Activated CD4-positive, alpha-beta T cell treated with anti-CD3 and anti-CD28 coated beads, Interleukin-2, amount 10 ng/mL, durations not matched to agents 7 days and 5 days (primary cell): ENCODE data around the gene NAA80. TPM values are rescaled to one million over a fixed set of nuclear protein-coding genes. Genes with fewer than 3 reads are reported as not detected.
A peak's percentile ranks its signal among the peaks of the same experiment; 100 is the strongest.
"Not testable (repeated sequence)": the region's sequence is repeated elsewhere in the genome, so short reads cannot be mapped to it uniquely, and the experiment has no call there.

Source experiments
- CTCF ChIA-PET: fragments of 350-600 bp; sonication (Branson Sonifier 250); formaldehyde crosslinking; loops from one replicate; lab custom pipeline; 2021; ENCODE audit warnings: antibody characterized with exemption; lab: Charles Lee
- POLR2A ChIA-PET: fragments of 350-600 bp; sonication (Branson Sonifier 250); formaldehyde crosslinking; loops from one replicate; lab custom pipeline; 2021; ENCODE audit warnings: antibody characterized with exemption; lab: Charles Lee
- DNase-seq: peaks from one replicate; pipeline ENCODE4 v3.0.0-alpha.2; 2020
- H3K27ac Mint-ChIP-seq: one replicate; pipeline ENCODE4 v1.8.0; 2021; ENCODE audit warnings: mild to moderate bottlenecking, moderate library complexity, mixed read lengths
- H3K27me3 Mint-ChIP-seq: one replicate; pipeline ENCODE4 v1.8.0; 2021; ENCODE audit warnings: mixed read lengths
- H3K36me3 Mint-ChIP-seq: one replicate; pipeline ENCODE4 v1.8.0; 2021; ENCODE audit warnings: low read depth, mixed read lengths
- H3K4me1 Mint-ChIP-seq: one replicate; pipeline ENCODE4 v1.8.0; 2021; ENCODE audit warnings: mixed read lengths
- H3K4me3 Mint-ChIP-seq: one replicate; pipeline ENCODE4 v1.8.0; 2021; ENCODE audit warnings: mild to moderate bottlenecking, moderate library complexity, mixed read lengths
- H3K9me3 Mint-ChIP-seq: one replicate; pipeline ENCODE4 v1.8.0; 2021; ENCODE audit warnings: mixed read lengths
- total RNA-seq, 2 experiments: library from RNA; stranded (reverse); gene quantifications; one replicate each; pipeline ENCODE4 v1.2.3, GENCODE V29; 2021

The NAA80 gene
- total RNA-seq, 2 experiments from 2014 or later: 28.9 to 31.7 TPM

GRCh38 chr3:50278880-50279224 lies 20.4 kb downstream of the NAA80 start, which contains the start of gene LSMEM2:
LSMEM2 (plus strand) TSS chr3:50279087; CDS start chr3:50279114, 27 bp downstream.
- no peak for DNase-seq
- H3K27me3 Mint-ChIP-seq: peaks cover 37% of the 10 kb centered on the region
- CTCF ChIA-PET: interaction anchor here (0.5 to 2.4 kb wide), 6 partner anchors 10 to 84 kb away, joined by 3 to 9 read pairs (median 6); no protein-coding TSS in a partner anchor
- peaks cover 20% of the 10 kb centered on the region for H3K4me1 Mint-ChIP-seq
- POLR2A ChIA-PET: no interaction called here
- H3K4me3 Mint-ChIP-seq: no peak within 1 kb of the TSS
- no peak within 1 kb of the TSS for H3K27ac Mint-ChIP-seq
- no peaks in the 10 kb centered on the region for H3K36me3 Mint-ChIP-seq
- H3K9me3 Mint-ChIP-seq: no peaks in the 10 kb centered on the region

- Mint-ChIP-seq H3K4me3 (no peak overlapping the region), H3K27me3 (peaks cover 39% of the 10 kb centered on the region), H3K27ac (no peak overlapping the region), H3K36me3 (no peaks in the 10 kb centered on the region), H3K4me1 (peaks cover 21% of the 10 kb centered on the region), H3K9me3 (no peaks in the 10 kb centered on the region)
- CTCF ChIA-PET: interaction anchor here (0.6 to 2.4 kb wide), 5 partner anchors 10 to 272 kb away, joined by 3 to 9 read pairs (median 6); no protein-coding TSS in a partner anchor
- DNase-seq: no peak
- POLR2A ChIA-PET: no interaction called here
Measured at GRCh38 chr3:50278123-50278879, 20.9 kb downstream of the NAA80 start.

GRCh38 chr3:50276762-50277101 lies 22.5 kb downstream of the NAA80 start:
- DNase-seq: no peak
- Mint-ChIP-seq H3K27me3 (peaks cover 44% of the 10 kb centered on the region), H3K9me3 (no peaks in the 10 kb centered on the region), H3K4me3 (no peak overlapping the region), H3K36me3 (no peaks in the 10 kb centered on the region), H3K27ac (no peak overlapping the region), H3K4me1 (peaks cover 29% of the 10 kb centered on the region)
- CTCF ChIA-PET: interaction anchor here (0.6 to 1.9 kb wide), 3 partner anchors 20 to 493 kb away, joined by 5 to 6 read pairs (median 6); partner anchors contain the start of genes HYAL3 and NAA80
- POLR2A ChIA-PET: no interaction called here

GRCh38 chr3:50275996-50276761 lies 23.0 kb downstream of the NAA80 start:
- DNase-seq: peak; percentile 51
- peak overlapping the region; percentile 9 for H3K27ac Mint-ChIP-seq
- peaks cover 35% of the 10 kb centered on the region for H3K4me1 Mint-ChIP-seq
- no peak overlapping the region for H3K4me3 Mint-ChIP-seq
- CTCF ChIA-PET: interaction anchor here (0.6 to 2.9 kb wide), 7 partner anchors 19 to 735 kb away, joined by 3 to 23 read pairs (median 5); partner anchors contain the start of genes GNAI2, HYAL3 and NAA80
- H3K36me3 Mint-ChIP-seq: no peaks in the 10 kb centered on the region
- no peaks in the 10 kb centered on the region for H3K9me3 Mint-ChIP-seq
- POLR2A ChIA-PET: no interaction called here
- H3K27me3 Mint-ChIP-seq: peaks cover 44% of the 10 kb centered on the region

- Mint-ChIP-seq H3K27me3 (peaks cover 44% of the 10 kb centered on the region), H3K4me3 (peak overlapping the region; percentile 32), H3K9me3 (no peaks in the 10 kb centered on the region), H3K27ac (no peak overlapping the region), H3K4me1 (peaks cover 35% of the 10 kb centered on the region), H3K36me3 (no peaks in the 10 kb centered on the region)
- CTCF ChIA-PET: interaction anchor here (0.6 to 2.9 kb wide), 18 partner anchors 12 to 734 kb away, joined by 3 to 23 read pairs (median 4); partner anchors contain the start of genes GNAI2, HYAL3, IFRD2 and NAA80
- POLR2A ChIA-PET: no interaction called here
- DNase-seq: no peak
Measured at GRCh38 chr3:50275141-50275995, 23.8 kb downstream of the NAA80 start.

GRCh38 chr3:50274371-50275104 lies 24.7 kb downstream of the NAA80 start:
- ChIA-PET POLR2A (no interaction called here), CTCF (interaction anchor here (0.6 to 2.9 kb wide), 14 partner anchors 11 to 85 kb away, joined by 3 to 23 read pairs (median 4); partner anchors contain the start of genes GNAI2 and IFRD2)
- peaks cover 35% of the 10 kb centered on the region for H3K4me1 Mint-ChIP-seq
- peak; percentile 82 for DNase-seq
- no peaks in the 10 kb centered on the region for H3K9me3 Mint-ChIP-seq
- peaks cover 44% of the 10 kb centered on the region for H3K27me3 Mint-ChIP-seq
- peak overlapping the region; percentile 48 for H3K4me3 Mint-ChIP-seq
- no peaks in the 10 kb centered on the region for H3K36me3 Mint-ChIP-seq
- H3K27ac Mint-ChIP-seq: peak overlapping the region; percentile 69

GRCh38 chr3:50273689-50274065 lies 25.5 kb downstream of the NAA80 start:
- no peaks in the 10 kb centered on the region for H3K36me3 Mint-ChIP-seq
- H3K4me3 Mint-ChIP-seq: no peak overlapping the region
- ChIA-PET CTCF (interaction anchor here (0.8 to 2.9 kb wide), 2 partner anchors 10 to 80 kb away, joined by 3 to 23 read pairs; no protein-coding TSS in a partner anchor), POLR2A (interaction anchor here (0.5 kb wide), 1 partner anchor 162 kb away, joined by 3 read pairs; no protein-coding TSS in a partner anchor)
- no peak overlapping the region for H3K27ac Mint-ChIP-seq
- no peaks in the 10 kb centered on the region for H3K9me3 Mint-ChIP-seq
- H3K27me3 Mint-ChIP-seq: peaks cover 45% of the 10 kb centered on the region
- H3K4me1 Mint-ChIP-seq: peaks cover 35% of the 10 kb centered on the region
- DNase-seq: no peak

GRCh38 chr3:50272911-50273688 lies 26.1 kb downstream of the NAA80 start:
- peak; percentile 87 for DNase-seq
- no peaks in the 10 kb centered on the region for H3K36me3 Mint-ChIP-seq
- CTCF ChIA-PET: interaction anchor here (0.6 to 2.9 kb wide), 8 partner anchors 9 to 1070 kb away, joined by 3 to 23 read pairs (median 4); no protein-coding TSS in a partner anchor
- H3K4me1 Mint-ChIP-seq: peaks cover 35% of the 10 kb centered on the region
- peak overlapping the region; percentile 54 for H3K4me3 Mint-ChIP-seq
- peaks cover 44% of the 10 kb centered on the region for H3K27me3 Mint-ChIP-seq
- POLR2A ChIA-PET: interaction anchor here (0.5 to 0.6 kb wide), 2 partner anchors 77 to 161 kb away, joined by 3 to 6 read pairs; no protein-coding TSS in a partner anchor
- peak overlapping the region; percentile 26 for H3K27ac Mint-ChIP-seq
- no peaks in the 10 kb centered on the region for H3K9me3 Mint-ChIP-seq

DNA sequence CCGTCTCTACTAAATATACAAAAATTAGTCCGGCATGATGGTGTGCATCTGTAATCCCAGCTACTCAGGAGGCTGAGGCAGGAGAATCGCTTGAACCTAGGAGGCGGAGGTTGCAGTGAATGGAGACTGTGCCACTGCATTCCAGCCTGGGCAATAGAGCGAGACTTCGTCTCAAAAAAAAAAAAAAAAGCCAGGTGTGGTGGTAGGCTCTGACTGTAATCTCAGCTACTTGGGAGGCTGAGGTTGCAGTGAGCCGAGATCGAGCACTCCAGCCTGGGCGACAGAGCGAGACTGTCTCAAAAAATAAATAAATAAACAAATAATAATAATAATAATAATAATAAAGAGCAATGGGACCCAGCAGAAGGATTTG lies 26.7 kb downstream of the NAA80 start:
- Mint-ChIP-seq H3K4me1 (peaks cover 35% of the 10 kb centered on the region), H3K27me3 (peaks cover 43% of the 10 kb centered on the region)
- CTCF ChIA-PET: interaction anchor here (0.6 to 2.6 kb wide), 11 partner anchors 9 to 1071 kb away, joined by 3 to 11 read pairs (median 4); partner anchors contain the start of gene GNAI2
- not testable (repeated sequence) for H3K9me3 Mint-ChIP-seq, H3K4me3 Mint-ChIP-seq, H3K36me3 Mint-ChIP-seq, H3K27ac Mint-ChIP-seq, DNase-seq
- POLR2A ChIA-PET: interaction anchor here (0.6 kb wide), 1 partner anchor 77 kb away, joined by 6 read pairs; no protein-coding TSS in a partner anchor

DNA sequence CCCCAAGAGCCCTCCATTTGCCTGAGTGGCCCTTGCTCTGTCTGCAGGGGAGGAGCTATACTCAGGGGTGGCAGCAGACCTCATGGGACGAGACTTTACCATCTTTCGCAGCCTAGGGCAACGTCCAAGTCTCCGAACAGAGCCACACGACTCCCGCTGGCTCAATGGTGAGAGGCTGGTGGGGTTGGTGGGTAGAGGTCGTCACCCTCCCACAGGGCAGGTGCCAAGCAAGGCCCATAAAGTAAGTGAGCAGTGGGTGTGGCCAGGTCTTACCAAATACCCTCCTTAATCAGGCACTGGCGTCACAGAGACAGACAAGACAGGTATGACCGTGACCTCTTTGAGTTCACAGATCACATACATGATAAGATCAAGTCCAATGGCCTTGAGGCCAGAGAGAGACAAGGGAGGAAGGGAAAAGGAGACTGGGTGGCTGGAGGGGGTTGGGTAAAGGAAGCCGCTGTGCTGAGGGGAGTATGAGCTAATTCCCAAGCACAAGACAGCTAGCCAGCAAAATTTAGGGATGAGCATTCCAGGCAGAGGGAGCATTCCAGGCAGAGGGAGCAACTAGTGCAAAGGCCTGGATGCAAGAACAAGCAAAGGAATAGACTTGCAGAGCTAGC lies 27.8 kb downstream of the NAA80 start:
- DNase-seq: no peak
- no peaks in the 10 kb centered on the region for H3K9me3 Mint-ChIP-seq
- peaks cover 35% of the 10 kb centered on the region for H3K4me1 Mint-ChIP-seq
- ChIA-PET POLR2A (no interaction called here), CTCF (interaction anchor here (1.0 to 2.6 kb wide), 11 partner anchors 8 to 77 kb away, joined by 3 to 11 read pairs (median 5); partner anchors contain the start of gene GNAI2)
- H3K36me3 Mint-ChIP-seq: no peaks in the 10 kb centered on the region
- peaks cover 42% of the 10 kb centered on the region for H3K27me3 Mint-ChIP-seq
- no peak overlapping the region for H3K4me3 Mint-ChIP-seq
- peak overlapping the region; percentile 65 for H3K27ac Mint-ChIP-seq
